HCT116 (cell line): Measurements from ENCODE around the gene JPH3.

Source experiments
- CBX3 ChIP-seq: IDR thresholded peaks from 2 replicates; pipeline ENCODE4 v1.6.1; 2012; ENCODE audit warnings: low read depth
- CEBPB ChIP-seq: IDR thresholded peaks from 2 replicates; pipeline ENCODE4 v1.6.1; 2012; ENCODE audit warnings: low read depth
- CTCF ChIP-seq, 3 experiments: fragments of 200-600 bp in 1 of 3; sonication (generic) in 1 of 3; IDR thresholded peaks in 2 of 3; conservative IDR thresholded peaks in 1 of 3; 2 replicates each; pipeline ENCODE4 v1.5.1; 2012 to 2017; ENCODE audit warnings: low read depth in 2 of 3, low read length in 2 of 3, antibody characterized with exemption in 1 of 3, borderline replicate concordance in 1 of 3, control low read depth in 1 of 3, mild to moderate bottlenecking in 1 of 3, mixed read lengths in 1 of 3, mixed run types in 1 of 3, moderate library complexity in 1 of 3; ENCODE audit not compliant: insufficient read depth in 1 of 3
- EGR1 ChIP-seq: IDR thresholded peaks from 2 replicates; pipeline ENCODE4 v1.6.1; 2012; ENCODE audit warnings: low read depth
- EZH2 ChIP-seq: fragments of 200-600 bp; sonication (generic); IDR thresholded peaks from 2 replicates; pipeline ENCODE4 v1.6.1; 2017; ENCODE audit warnings: antibody characterized with exemption, mixed run types
- EZH2phosphoT487 ChIP-seq: fragments of 200-600 bp; IDR thresholded peaks from 2 replicates; pipeline ENCODE4 v1.6.1; 2018; ENCODE audit warnings: antibody characterized with exemption, borderline replicate concordance
- FOSL1 ChIP-seq: IDR thresholded peaks from 2 replicates; pipeline ENCODE4 v1.6.1; 2012; ENCODE audit warnings: low read depth
- POLR2A ChIP-seq: IDR thresholded peaks from 2 replicates; pipeline ENCODE4 v1.7.0; 2011; ENCODE audit warnings: borderline replicate concordance; ENCODE audit not compliant: insufficient read depth, insufficient read length; ENCODE audit errors: extremely low read depth
- POLR2AphosphoS5 ChIP-seq: IDR thresholded peaks from 2 replicates; pipeline ENCODE4 v1.6.1; 2011; ENCODE audit warnings: mild to moderate bottlenecking, low read depth, low read length, moderate library complexity
- RAD21 ChIP-seq: IDR thresholded peaks from 2 replicates; pipeline ENCODE4 v1.6.1; 2012; ENCODE audit warnings: low read depth, mild to moderate bottlenecking
- YY1 ChIP-seq: IDR thresholded peaks from 2 replicates; pipeline ENCODE4 v1.6.1; 2011; ENCODE audit warnings: low read length, low read depth, moderate library complexity, mild to moderate bottlenecking; ENCODE audit not compliant: insufficient replicate concordance; ENCODE audit errors: extremely low read depth
- ZFX ChIP-seq: fragments of 450-650 bp; IDR thresholded peaks from 2 replicates; pipeline ENCODE4 v1.6.1; 2017

- no peak for TF ChIP-seq EZH2
- TF ChIP-seq CTCF (IDR thresholded peaks at IDR 0.05 in 2 of 3, conservative IDR thresholded peaks at IDR 0.05 in 1 of 3; ENCODE audit: borderline replicate concordance in 1 of 3, insufficient read depth in 1 of 3, low read depth in 2 of 3, low read length in 2 of 3) = no peak
- TF ChIP-seq POLR2AphosphoS5 = no peak
- no peak for TF ChIP-seq YY1
- no peak for TF ChIP-seq RAD21
- TF ChIP-seq EGR1 = no peak
- TF ChIP-seq POLR2A = no peak
- no peak for TF ChIP-seq CBX3
- TF ChIP-seq CEBPB = no peak
- no peak for TF ChIP-seq ZFX
- no peak for TF ChIP-seq EZH2phosphoT487
- no peak for TF ChIP-seq FOSL1
These were observed 37.9 kb upstream of the JPH3 start for GRCh38 chr16:87564524-87564778.
